ENCODE measurements around the gene RORC. TPM values are rescaled to one million over a fixed set of nuclear protein-coding genes. Genes with fewer than 3 reads are reported as not detected.
"Not testable (repeated sequence)": the region's sequence is repeated elsewhere in the genome, so short reads cannot be mapped to it uniquely, and the experiment has no call there.

RORC gene
- total RNA-seq, 1 experiment from 2014 or later, result 0.03 TPM

DNA sequence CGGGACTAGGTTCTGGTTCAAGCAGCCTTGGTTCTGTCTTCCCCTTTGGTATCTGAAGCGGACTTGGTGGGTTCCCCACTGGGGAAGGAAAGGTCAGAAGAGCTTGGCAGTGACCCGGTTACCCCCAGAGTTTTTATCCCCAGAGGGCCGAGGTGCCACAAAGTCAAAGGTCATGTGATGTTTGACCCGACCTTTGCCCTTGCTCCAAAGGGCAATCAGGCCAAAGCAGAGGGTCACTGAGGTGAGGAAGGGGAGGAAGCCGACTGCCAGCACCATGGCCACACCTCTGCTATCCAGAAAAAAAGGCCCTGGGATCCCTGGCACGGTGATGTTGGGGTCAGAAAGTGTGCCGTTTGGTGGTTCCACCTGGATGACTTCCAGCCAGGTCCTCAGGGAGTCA lies 30.8 kb downstream of the RORC start:
- no peak for DNase-seq (ENCODE audit: low read depth, low spot score)
- in situ Hi-C loops (cut with HindIII; ENCODE audit: low pct_unique_long_range_greater_than_20kb, low sequenced_read_pairs), result no loop called here

- peak; percentile 36 for DNase-seq (ENCODE audit: low read depth, low spot score)
- in situ Hi-C loops (cut with HindIII; ENCODE audit: low pct_unique_long_range_greater_than_20kb, low sequenced_read_pairs), result no loop called here
These were observed 32.2 kb downstream of the RORC start for GRCh38 chr1:151799179-151800022.

- in situ Hi-C loops (cut with HindIII; ENCODE audit: low pct_unique_long_range_greater_than_20kb, low sequenced_read_pairs), result no loop called here
- DNase-seq (ENCODE audit: low read depth, low spot score), result no peak
These were observed 33.0 kb downstream of the RORC start for GRCh38 chr1:151798571-151798970.

GRCh38 chr1:151790940-151791651 lies 40.5 kb downstream of the RORC start:
- peak; percentile 37 for DNase-seq (ENCODE audit: low read depth, low spot score)
- in situ Hi-C loops (cut with HindIII; ENCODE audit: low pct_unique_long_range_greater_than_20kb, low sequenced_read_pairs), result no loop called here

GRCh38 chr1:151790071-151790939 lies 41.3 kb downstream of the RORC start, which contains the start of gene TDRKH:
TSS of gene TDRKH (minus strand) at chr1:151790500. CDS start at chr1:151783022, 7,478 bp downstream.
- peak; percentile 100 for DNase-seq (ENCODE audit: low read depth, low spot score)
- in situ Hi-C loops (cut with HindIII; ENCODE audit: low pct_unique_long_range_greater_than_20kb, low sequenced_read_pairs), result no loop called here

DNA sequence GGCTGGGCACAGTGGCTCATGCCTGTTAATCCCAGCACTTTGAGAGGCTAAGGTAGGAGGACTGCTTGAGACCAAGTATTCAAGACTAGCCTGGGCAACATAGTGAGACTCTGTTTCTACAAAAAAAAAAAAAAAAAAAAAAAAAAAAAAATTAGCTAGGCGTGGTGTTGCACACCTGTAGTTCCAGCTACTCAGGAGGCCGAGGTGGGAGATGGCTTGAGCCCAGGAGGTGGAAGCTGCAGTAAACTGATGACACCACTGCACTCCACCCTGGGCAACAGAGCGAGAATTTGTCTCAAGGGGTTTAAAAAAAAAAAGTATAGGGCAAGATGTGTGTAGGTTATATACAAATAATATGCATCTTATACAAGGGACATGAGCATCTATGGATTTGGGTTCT lies 43.9 kb downstream of the RORC start:
- in situ Hi-C loops (cut with HindIII; ENCODE audit: low pct_unique_long_range_greater_than_20kb, low sequenced_read_pairs), result no loop called here
- no peak for DNase-seq (ENCODE audit: low read depth, low spot score)

DNA sequence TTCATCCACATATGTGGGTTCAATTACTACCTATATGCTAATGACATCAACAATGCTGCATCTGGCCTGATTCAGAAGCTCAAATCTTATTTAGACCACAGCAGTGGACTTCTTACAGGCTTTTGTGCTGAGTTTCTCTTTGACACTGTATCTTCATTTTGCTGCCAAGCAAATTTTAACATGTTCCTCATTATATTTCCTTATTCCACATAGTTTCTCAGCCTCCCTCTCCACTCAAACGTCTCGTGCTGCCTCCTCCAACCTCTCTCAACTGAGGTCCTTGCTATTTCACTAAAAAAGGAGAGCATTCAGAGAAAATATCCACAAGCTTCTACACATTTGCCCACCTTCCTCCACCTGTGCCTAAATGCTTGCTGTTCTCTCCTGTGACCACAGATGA lies 47.8 kb downstream of the RORC start:
- no peak for DNase-seq (ENCODE audit: low read depth, low spot score)
- in situ Hi-C loops (cut with HindIII; ENCODE audit: low pct_unique_long_range_greater_than_20kb, low sequenced_read_pairs), result no loop called here

GRCh38 chr1:151782741-151783140 lies 48.9 kb downstream of the RORC start:
- in situ Hi-C loops (cut with HindIII; ENCODE audit: low pct_unique_long_range_greater_than_20kb, low sequenced_read_pairs), result no loop called here
- no peak for DNase-seq (ENCODE audit: low read depth, low spot score)

DNA sequence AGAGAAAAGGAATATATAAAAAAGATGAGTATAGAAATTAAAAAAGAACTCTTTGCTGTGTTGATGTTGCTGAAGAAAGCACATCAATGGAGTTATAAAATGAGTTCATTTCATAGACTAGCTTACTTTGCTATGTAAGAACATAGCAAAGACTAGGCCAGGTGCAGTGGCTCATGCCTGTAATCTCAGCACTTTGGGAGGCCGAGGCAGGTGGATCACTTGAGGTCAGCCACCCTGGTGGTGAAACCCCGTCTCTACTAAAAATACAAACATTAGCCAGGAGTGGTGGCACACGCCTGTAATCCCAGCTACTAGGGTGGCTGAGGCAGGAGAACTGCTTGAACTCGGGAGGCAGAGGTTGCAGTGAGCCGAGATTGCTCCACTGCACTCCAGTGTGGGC lies 49.6 kb downstream of the RORC start:
- in situ Hi-C loops (cut with HindIII; ENCODE audit: low pct_unique_long_range_greater_than_20kb, low sequenced_read_pairs); DNase-seq (ENCODE audit: low read depth, low spot score): not testable (repeated sequence)

DNA sequence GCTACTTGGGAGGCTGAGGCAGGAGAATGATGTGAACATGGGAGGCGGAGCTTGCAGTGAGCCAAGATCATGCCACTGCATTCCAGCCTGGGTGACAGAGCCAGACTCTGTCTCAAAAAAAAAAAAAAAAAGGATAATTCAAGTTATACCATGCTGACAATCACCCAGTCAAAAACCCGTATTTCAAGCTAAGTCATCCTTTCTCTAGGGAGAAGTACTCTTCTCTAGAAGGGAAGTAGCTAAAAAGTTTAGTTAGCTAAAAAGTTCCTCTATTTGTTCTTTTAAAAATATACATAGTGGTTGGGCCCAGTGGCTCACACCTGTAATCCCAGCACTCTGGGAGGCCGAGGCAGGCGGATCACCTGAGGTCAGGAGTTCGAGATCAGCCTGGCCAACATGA lies 50.9 kb downstream of the RORC start:
- DNase-seq (ENCODE audit: low read depth, low spot score); in situ Hi-C loops (cut with HindIII; ENCODE audit: low pct_unique_long_range_greater_than_20kb, low sequenced_read_pairs): not testable (repeated sequence)

- no peak for DNase-seq (ENCODE audit: low read depth, low spot score)
- in situ Hi-C loops (cut with HindIII; ENCODE audit: low pct_unique_long_range_greater_than_20kb, low sequenced_read_pairs), result no loop called here
These were observed 51.8 kb downstream of the RORC start for GRCh38 chr1:151779852-151780251.

DNA sequence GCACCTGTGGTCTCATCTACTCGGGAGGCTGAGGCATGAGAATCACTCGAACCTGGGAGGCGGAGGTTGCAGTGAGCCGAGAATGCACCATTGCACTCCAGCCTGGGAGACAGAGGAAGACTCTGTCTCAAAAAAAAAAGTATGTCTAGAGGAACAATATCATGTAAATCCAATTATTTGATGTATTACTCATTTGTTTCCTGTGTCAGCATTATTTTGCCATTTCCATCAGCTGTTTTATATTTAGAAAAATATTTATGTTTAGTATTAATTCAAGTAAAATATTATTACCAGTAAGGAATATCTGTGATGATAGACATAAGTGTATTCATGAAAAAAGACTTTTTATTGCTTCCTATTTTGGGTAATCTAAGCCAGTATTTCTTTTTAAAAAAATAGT lies 54.3 kb downstream of the RORC start:
- in situ Hi-C loops (cut with HindIII; ENCODE audit: low pct_unique_long_range_greater_than_20kb, low sequenced_read_pairs), result no loop called here
- DNase-seq (ENCODE audit: low read depth, low spot score), result no peak

- in situ Hi-C loops (cut with HindIII; ENCODE audit: low pct_unique_long_range_greater_than_20kb, low sequenced_read_pairs), result no loop called here
- no peak for DNase-seq (ENCODE audit: low read depth, low spot score)
These were observed 54.9 kb downstream of the RORC start for GRCh38 chr1:151776665-151777062.

DNA sequence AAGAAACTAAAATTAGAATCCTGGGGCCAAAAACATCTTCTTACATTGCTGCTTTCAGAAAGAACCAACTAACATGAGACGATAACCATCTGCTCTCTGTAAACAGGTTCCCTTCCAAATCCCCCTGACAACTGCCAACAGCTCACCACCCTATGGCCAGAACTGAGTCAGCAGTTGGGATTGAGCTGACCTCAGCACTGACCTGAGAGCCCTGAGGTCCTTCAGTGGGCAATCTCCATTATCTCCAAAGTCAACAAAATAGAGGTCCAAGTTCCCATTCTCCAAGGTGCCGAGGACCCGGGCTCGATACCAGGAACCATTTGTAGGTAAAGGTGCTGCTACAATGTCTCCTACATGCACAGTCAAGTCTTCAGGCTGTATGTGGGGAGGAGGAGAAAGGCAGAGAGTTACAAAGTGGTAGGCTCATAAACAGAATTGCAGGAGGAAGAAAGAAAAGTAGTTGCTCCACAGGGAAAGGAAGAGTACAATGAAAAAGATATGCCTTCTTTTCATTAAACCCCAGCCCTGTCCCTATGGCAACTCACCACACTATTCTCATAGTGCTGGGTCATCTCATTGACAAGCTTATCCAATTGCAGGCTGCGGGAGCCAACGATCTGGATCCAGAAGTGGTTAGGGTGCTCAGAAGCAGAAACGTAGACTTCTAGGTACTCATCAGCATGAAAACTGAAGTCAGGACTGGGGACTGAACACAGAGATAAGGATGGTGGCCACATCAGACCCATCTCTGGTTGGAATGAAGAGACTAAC lies 55.5 kb downstream of the RORC start:
- no peak for DNase-seq (ENCODE audit: low read depth, low spot score)
- in situ Hi-C loops (cut with HindIII; ENCODE audit: low pct_unique_long_range_greater_than_20kb, low sequenced_read_pairs), result no loop called here

DNA sequence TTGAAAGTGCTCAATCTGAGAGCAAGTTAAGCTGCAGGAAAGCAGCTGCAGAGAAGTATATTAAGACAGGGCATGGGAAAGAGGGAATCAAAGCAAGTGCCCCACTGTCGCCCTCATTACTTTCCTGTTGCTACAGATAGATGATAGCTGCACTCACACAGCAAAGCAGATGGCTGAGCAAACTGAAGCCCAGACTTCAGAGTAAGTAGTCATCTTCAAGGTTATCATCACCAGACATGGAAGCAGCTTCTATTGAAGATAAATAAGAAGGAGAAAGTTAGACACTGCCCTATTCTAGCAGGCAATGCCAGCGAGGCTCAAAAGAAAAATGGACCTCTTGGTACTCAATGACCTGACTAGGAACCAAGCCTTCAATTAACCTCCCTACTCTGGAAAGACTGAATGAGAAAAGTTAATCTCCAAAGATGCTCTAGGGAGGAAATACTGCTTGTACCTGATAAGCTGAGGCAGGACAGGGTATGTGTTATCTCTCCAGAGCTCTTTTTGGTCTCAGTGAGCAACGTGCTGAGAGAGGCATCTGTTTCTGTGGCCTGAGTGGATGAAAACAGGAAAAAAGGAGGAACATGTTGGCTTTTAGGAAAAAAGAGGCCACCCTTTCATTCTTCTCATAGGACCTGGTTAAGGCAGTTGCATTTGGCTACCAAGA lies 57.2 kb downstream of the RORC start:
- no peak for DNase-seq (ENCODE audit: low read depth, low spot score)
- in situ Hi-C loops (cut with HindIII; ENCODE audit: low pct_unique_long_range_greater_than_20kb, low sequenced_read_pairs), result no loop called here

DNA sequence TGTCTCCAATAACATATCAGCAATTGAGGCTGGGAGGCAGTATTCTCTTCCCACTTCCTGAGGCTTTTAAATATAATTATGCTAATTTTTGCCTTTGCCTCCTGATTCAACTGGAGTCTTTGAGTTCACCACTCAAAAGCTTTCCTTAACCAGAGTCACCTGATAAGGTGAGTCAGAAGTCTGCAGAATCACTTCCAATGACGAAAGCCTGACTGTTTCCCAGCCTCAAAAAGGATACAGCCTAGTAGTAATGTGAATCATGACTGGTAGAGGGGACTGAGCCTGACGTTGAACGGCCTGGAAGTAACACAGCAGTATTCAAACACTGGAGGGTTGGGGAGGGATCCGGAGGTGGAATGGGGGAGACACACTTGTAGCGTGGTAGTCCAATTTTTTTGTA lies 57.9 kb downstream of the RORC start:
- in situ Hi-C loops (cut with HindIII; ENCODE audit: low pct_unique_long_range_greater_than_20kb, low sequenced_read_pairs), result no loop called here
- peak; percentile 53 for DNase-seq (ENCODE audit: low read depth, low spot score)

- in situ Hi-C loops (cut with HindIII; ENCODE audit: low pct_unique_long_range_greater_than_20kb, low sequenced_read_pairs); DNase-seq (ENCODE audit: low read depth, low spot score): not testable (repeated sequence)
These were observed 62.3 kb downstream of the RORC start for GRCh38 chr1:151769270-151769669.
